DOHH2 (cell line): Measurements from ENCODE around the gene SLX4IP.

Source experiments
- CTCF ChIP-seq: fragments of 200-600 bp; sonication (generic); IDR thresholded peaks from one replicate; pipeline ENCODE4 v1.5.1; 2014; ENCODE audit warnings: antibody characterized with exemption, mild to moderate bottlenecking, low read depth, low read length; ENCODE audit not compliant: poor library complexity, severe bottlenecking
- EZH2phosphoT487 ChIP-seq: fragments of 200-600 bp; sonication (generic); IDR thresholded peaks from 2 replicates; pipeline ENCODE4 v1.6.1; 2017; ENCODE audit warnings: borderline replicate concordance, mild to moderate bottlenecking, antibody characterized with exemption, low read length, moderate library complexity, mixed read lengths

- no peak for TF ChIP-seq CTCF
- TF ChIP-seq EZH2phosphoT487: no peak
These were observed 31.2 kb downstream of the SLX4IP start for GRCh38 chr20:10466325-10466724.
